Right renal cortex interstitium (tissue), 3 donors: ENCODE data around the gene HMOX2. TPM values are rescaled to one million over a fixed set of nuclear protein-coding genes. Genes with fewer than 3 reads are reported as not detected.

Experiments
- DNase-seq, 3 donors: peaks; one replicate each; pipeline ENCODE4 v3.0.0-alpha.2; 2013; ENCODE audit warnings: low read depth in 3 of 3, low spot score in 2 of 3
- polyA plus RNA-seq, 3 donors: library from polyadenylated mRNA; unstranded; fragments of 120-200 nt; gene quantifications; one replicate each; pipeline ENCODE4 v1.2.1, GENCODE V29; 2013; ENCODE audit not compliant: insufficient read length in 3 of 3

Gene HMOX2
- polyA plus RNA-seq, 3 donors = 47.3 to 49.0 (median 48.3) TPM

DNA sequence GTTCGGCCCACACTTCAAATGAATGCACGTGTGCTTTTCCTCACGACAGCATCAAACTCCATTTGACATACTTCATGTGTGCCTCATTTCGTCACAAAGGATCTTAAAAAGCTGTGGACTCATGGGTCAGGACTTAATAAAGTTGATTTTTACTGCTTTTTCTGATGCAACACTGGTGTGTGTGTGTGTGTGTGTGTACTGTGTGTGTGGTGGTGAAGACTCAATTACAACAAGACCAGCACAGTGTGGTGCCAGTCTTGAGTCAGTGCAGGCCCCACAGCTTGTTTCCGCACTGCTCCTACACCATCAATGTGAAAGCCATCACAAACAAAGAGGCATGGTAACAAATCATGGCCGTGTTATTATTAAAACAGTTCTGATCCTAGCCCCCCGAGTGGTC, 44.7 kb downstream of the HMOX2 start:
- DNase-seq = no peak

DNA sequence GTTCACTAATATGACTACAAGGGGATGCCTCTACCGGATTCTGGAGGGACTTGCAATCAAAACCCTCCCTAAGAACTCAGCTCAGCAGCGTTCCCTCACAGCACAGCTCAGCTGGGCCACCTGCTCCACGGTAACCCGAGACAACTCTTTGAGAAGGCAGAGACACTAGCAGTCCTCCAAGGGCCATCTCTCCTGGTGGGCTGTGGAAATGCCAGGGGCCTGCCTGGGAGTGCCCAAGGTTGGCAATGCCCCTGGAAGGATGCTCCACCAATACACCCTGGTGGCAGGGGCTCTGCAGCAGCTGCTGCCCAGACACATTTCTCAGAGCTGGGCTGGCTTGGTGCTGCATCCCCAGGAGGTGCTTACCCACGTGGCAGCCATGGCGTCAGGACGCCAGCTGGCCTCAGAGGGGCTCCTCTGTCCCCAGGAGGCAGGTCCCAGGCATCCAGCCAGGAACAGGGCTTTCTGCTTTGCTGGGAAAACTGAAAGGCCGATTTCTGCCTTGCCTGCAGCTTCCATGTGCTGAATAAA, 45.9 kb downstream of the HMOX2 start:
- DNase-seq = no peak

DNA sequence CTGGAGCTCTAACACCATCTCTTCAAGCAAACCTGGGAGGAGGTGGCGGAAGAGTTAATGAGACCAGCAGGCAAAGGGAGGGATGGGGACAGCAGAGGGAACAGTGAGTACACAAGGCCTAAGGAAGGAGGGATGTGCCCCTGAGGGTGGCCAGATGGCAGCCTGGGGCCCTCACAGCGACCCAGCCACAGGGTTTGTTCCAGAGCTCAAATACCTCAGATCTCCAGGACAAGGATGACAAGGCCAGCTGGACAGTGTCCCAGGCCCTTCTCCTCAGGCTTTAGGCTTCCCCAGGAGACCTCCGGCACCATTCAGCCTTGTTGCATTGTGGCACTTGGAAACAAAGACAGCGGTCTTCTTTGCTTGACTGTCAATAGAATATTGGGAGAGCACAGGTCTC, 47.5 kb downstream of the HMOX2 start:
- DNase-seq = no peak

DNA sequence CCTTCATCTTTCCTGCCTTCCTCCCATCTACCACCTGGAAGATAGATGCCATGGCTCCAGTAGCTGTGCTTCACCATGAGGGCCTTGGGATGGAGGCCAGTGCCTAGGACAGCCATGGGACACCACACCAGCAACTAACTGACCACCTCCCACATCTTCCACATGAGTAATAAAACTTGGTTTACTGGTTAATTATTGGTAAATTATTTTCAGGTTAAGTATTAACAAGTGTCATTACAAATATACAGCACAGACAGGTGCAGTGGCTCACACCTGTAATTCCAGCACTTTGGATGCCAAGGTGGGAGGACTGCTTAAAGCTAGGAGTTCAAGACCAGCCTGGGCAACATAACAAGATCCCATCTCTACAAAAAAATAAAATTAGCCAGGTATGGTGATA, 48.4 kb downstream of the HMOX2 start:
- no peak for DNase-seq

DNA sequence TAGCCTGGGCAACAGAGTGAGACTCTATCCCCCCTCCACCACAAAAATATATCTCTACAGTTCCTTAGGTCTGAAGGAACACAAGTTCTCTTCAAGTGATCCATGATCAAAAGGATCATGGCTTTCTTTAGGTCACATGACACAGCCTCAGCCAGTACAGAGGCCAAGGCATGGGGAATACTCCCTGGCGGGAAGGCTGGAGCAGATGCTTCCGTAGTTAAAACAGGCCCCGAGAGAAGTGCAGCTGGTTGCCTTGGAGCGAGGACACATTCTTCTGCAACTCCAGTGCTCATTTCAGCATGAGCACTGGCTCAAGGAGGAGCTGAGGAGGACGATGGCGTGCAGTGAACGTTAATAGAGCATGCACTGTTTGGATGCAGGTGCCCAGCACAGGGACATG, 48.9 kb downstream of the HMOX2 start:
- no peak for DNase-seq

DNA sequence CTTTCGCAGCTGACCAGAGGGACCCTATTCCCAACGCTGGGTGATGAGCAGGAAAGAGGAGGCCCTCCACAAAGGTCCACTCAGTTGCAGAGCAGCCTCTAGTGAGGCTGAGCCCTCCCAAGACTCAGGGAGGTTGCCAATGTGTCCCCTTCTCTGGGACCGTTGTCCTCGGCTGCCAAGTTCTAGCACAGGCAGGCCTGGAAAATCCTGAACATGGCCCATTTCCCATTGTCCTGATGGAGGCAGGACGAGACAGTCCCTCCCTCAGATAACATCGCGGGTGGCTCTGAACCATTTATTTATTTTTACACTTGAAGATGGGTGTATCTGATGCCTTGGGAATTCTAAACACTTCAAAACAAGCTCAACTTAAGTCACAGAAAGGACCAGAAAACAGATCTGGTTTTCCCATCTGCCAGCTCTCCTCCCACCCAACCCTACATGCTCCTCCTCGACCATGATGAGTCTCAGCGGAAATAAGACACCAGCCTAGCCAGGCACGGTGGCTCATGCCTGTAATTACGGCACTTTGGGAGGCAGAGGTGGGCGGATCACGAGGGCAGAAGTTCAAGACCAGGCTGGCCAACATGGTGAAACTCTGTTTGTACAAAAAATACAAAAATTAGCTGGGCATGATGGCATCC, 49.6 kb downstream of the HMOX2 start:
- DNase-seq = no peak

DNA sequence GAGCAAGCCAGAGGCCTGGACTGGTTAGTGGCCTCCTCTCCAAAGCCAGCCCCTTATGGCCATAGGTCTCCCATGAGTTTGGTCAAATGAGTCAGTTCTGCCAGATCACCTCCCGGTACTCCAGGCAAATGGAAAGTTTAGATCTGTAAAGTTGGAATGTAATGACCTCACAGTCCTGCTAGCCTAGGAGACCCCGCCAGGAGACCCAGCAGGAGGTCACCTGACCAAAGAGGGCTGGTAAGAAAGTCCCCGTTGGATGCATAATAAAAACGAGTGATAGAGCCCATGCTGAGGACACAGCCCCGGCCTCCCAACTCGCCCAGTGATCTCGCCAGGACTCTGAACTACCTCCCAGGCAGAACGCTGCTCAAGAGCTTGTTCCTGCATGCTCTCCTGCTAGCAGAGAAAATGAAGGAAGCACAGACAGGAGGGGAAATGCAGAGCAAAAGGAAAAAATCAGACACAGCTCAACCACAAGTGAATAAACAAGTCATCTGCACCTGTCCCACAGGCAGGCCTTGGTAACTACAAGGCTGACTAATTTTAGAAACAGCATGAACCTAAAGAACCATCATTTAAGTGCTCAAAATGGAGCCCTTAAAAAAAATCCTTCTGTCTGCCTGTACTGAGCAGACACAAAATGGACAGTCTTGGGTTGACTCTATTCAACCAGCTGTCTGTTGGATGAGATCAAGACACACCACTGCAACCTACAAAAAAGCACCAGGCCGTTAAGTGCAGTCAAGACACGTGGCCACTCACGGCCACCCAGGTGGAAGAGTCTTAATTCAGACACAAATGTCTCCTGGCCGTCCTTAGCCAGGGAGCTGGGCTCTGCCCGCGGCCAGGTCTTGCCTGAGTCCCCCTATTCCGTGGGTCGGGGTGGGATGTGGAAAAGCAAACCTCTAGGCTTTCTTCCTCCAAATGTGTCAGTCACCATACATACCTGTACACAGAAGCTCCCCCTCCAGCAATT, 53.2 kb downstream of the HMOX2 start:
- no peak for DNase-seq

DNA sequence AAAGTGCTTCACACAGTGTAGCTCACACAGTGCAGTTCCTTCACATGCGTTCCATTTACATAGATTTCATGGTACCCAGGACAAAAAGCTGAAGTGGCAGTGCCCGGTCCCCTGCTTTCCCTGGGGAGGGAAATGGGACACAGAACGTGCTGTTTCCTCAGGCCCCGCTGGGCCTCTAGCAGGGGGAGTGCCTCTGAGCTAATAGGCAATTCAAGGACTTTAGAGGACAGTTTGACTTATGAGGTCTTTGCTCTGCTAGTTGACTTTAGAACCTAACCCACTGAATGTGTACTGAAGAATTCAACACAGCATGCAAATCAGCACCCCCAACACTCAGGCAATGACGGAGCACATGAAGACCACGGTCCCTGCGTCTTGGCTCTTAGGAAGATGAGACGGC, 55.6 kb downstream of the HMOX2 start:
- no peak for DNase-seq

DNA sequence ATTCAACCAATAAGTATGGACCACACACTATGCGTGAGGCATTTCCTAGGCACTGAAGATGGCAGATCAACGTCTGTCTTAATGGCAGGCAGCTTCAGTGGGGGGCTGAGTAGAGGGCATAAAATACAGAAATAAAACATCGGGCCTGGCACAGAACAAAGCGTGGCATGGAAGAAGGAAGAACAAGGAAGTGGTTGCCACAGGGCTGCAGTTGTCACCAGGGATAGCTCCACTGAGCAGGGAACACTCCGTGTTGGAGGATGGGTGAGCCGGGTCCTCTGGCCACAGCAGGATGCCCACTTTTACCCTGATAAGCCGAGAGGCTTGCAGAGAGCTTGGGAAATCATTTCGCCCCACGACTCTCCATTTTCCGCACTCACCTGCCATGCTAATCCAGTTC, 56.0 kb downstream of the HMOX2 start:
- no peak for DNase-seq

DNA sequence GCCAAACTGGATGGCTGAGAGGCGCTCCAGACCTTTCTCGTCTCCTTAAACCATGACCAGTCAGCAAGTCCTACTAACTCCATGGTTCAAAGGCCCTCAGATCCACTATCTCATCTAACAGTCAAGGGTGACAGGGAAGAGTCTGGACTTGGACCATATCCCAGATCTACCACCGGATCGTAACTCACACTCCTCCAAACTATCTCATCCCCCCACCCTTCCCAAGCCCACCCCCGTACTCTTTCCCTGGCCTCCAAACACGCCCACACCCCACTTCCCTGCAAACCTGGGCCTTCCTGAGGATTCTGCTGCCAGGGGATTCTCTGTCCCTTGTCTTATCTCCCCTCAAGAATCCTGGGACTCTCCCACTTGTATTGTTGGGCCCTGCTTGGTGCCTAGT, 57.3 kb downstream of the HMOX2 start:
- DNase-seq = no peak

DNA sequence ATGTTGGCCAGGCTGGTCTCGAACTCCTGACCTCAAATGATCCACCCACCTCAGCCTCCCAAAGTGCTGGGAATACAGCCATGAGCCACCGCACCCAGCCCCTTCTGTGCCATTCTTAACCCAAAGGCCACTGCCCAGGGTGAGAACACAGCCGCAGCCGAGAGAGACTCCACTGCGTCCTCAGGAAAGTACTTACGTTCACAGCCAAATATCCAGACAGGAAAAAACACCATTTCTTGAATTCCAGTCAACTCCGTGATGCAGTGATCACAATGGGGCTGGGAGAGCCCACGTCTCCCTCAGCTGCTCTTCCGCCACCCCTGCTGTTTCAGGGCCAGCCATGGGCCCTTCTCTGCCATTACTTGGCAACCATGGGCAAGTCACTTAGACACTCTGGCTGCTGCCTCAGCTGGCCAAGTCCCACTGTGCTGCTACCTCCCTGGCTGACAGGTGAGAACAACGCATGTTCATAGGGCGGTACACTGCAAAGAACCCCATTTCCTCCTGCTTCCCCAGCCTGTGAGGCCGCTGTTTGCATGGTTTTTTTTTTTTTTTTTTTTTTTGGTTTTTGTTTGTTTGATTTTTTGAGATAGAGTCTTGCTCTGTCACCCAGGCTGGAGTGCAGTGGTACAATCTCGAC, 58.1 kb downstream of the HMOX2 start:
- no peak for DNase-seq

DNA sequence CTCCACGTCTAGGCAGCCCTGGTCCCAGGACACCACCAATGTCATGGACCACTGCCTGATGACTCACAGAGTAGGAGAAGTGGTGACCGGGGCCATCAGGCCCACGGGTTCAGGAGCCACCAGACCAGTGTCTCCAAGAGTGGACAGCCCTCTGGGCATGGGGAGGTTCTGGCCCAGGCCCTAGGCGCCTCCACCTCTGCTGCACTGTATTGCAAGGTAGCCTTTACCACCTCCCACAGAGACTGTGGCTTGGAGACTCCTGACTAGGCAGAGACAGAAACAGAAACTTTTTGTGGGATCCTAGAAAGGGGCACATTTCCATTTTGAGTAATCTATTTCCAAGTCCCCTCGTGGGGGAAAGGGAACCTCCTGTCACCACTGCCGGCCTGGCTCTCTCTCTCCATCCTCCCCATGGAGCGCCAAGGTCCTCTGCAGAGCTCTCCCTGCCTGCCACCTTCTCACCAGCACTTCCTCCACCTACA, 59.5 kb downstream of the HMOX2 start:
- no peak for DNase-seq

DNA sequence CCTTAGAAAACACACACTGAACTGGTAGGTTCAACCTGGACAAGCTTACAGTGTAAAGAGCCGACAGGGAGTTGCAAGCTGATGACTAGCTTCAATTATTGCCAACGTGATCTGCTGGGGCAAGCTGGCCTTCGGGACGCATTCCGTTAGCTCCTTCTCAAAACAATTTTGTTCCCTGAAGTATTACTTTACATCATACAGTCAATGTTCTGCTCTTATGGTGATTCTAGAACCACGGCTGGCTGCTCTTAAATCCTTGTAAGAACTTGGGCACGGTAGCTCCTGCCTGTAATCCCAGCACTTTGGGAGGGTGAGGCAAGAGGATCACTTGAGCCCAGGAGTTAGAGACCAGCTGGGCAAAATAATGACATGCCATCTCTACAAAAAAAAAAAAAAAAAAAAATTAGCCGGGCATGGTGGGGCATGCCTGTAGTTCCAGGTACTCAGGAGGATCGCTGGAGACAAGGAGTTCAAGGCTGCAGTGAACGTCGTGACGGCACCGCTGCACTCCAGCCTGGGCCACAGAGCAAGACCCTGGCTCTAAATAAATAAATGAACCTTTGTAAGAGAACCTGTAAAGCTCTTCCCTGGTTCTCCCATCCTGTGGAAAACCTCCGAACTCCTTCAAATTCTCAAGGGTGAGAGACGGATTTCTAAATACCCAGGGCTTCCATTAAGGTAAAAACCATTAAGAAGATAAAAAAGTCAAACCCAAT, 60.4 kb downstream of the HMOX2 start:
- no peak for DNase-seq

DNA sequence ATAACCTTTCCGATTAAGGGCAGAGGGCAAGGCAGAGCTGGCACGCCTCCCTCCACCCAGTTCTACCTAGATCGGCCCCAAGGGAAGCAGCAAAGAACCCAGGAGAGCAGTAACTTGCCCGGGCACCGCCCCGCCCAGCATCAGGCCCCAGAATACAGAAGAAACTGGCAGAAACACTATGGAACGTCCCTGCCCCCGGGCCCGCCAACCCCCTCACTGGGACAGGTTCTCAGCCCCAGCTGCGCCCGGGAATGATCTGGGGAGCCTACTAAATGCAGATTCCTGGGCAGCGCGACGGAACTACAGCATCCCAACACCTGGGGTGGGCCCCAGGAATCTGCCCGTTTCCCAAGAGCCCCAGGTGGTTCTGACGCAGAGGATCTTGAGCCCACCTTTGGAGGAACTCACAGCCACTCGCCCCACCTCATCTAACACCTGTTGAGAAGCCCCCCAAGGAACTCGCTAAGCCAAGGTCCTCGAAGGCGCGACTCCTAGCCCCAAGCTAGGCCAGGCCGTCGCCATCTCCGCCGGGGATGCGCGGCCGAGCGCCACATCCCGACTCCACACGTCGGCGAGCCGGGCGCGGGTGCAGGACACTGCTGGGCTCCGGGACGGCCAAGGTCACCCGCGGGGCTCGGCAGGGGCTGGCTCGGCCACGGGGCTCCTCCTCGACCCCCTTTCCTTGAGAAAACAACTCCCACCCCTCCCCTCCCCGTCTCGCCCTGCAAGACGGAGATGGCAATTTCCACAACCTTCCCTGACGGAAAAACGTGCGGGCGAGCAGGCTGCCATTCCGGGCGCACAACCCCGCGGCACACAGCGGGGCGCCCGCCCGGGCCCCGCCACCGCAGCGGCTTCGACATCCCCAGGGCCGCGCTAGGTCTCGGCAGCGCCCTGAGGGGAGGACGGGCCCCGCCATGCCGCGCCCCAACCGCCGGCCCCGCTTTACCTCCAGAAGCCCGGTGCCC, 61.5 kb downstream of the HMOX2 start:
- no peak for DNase-seq

DNA sequence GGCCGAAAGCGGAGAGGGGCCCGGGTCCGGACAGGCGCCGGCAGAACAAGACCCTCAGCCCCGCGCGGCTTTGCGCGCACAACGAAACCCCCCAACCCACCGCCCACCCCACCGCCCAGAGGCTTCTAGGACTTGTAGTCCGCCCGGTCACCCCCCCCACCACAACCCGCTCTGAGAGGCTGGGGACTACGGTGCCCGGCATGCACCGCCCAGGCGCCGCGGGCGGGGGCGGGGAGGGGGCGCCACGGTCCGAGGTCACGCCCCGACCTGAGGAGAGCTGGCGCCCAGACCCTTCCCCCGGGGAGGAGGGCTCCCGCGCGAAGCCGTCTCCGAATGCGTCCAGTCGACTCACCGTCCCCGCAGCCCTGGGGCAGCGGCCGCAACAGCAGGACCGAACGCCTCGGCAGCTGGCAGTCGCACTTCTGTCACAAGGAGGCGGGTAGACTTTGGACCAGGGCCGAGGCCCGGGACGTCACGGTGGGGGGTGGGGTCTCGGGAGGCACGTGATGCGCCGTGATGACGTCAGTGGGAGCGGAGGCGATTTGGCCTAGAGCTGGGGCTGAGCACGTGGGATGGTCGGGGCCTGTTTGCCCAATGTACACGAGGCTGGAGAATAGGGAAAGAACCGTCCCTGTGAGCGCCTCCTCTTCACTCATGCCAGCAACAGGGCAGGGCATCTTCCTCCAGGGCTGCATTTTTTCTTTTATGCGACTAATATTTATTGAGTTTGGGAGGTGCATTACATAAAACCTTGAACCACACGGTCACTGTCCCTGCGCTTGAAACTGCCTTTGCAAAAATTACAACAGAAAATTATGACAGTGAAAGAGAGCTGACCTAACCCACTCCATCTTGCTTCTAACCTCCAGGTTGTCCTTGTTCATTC, 62.4 kb downstream of the HMOX2 start, which contains the start of gene CDIP1:
TSS of gene CDIP1 (minus strand) at position 424 of the 886 bp plus-strand sequence. CDS start 24,643 bp downstream, outside the sequence.
- DNase-seq = peak; percentile 82 to 89 (median 85)

DNA sequence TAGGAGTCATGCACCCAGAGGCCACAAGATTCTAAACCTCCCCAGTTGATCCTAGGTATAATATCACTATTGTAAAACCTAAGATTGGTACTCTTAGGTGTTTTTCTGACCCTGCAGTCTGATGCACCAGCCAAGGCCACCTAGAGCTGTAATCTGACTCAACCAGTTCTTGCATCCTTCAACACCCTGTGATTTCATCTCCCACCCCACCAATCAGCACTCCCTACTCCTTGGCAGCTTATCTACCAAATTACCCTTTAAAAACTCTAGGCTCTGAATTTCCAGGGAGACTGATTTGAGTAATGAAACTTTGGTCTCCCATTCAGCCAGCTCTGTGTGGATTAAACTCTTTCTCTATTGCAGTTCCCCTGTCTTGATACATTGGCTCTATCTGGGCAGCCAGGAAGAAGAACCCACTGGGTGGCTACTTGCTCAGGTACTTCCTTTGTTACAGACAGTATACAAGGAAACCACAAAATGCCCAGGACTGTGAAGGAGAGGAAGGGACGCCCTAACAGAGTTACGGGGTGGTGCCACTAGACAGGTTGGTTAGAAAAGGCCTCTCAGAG, 63.6 kb downstream of the HMOX2 start:
- no peak for DNase-seq

DNA sequence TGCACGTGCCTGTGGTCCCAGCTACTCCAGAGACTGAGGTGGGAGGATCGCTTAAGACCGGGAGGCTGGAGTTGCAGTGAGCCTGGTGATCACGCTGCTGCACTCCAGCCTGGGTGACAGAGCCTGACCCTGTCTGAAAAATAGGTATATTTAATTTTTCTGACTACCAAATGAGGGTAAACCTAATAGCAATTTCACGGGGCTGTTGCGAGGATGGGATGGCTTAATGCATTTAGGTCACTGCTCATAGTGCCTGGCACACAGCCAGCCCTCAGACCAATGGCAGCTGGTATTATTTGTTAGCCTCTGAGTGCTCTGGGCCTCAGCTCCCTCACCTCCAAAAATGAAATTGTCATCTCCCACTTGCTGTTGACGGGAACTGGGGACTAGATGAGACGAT, 68.3 kb downstream of the HMOX2 start:
- DNase-seq = no peak

DNA sequence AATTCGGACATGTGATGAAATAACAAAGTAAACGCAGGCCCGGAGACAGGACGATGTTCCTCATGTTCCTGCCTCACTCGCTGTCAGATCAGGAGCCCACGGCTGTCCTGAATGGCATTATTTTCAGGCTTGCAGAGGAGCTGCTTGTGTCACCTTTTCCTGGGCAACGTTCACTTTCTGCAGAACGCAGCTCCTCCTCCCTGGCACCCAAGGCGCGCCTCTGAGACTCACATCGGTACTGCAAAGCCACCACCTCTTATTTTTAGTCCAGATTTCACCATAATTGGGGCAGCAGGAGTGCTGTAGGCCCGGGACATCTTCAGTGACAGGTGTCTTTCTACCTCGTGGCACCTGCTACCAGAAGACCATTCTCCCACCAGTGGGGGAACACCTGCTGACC, 71.9 kb downstream of the HMOX2 start:
- DNase-seq = no peak
